H1 (cell line): ENCODE data around the gene SH3PXD2A. TPM values are rescaled to one million over a fixed set of nuclear protein-coding genes. Genes with fewer than 3 reads are reported as not detected.
A peak's percentile ranks its signal among the peaks of the same experiment; 100 is the strongest.

Experiments used
- CTCF ChIA-PET: fragments of 300-600 bp; sonication (Branson Sonifier 250); formaldehyde crosslinking; loops from one replicate; lab custom pipeline; 2021; ENCODE audit not compliant: partially characterized antibody; lab: Charles Lee
- POLR2A ChIA-PET: fragments of 300-600 bp; sonication (Branson Sonifier 250); formaldehyde crosslinking; loops from one replicate; lab custom pipeline; 2021; ENCODE audit warnings: inconsistent platforms; ENCODE audit not compliant: partially characterized antibody; lab: Charles Lee
- DNase-seq, 2 experiments: peaks; one replicate each; pipeline versions ENCODE4 v3.0.0 to v3.0.0-alpha.2; 2010 to 2022; ENCODE audit warnings: low spot score in 2 of 2, low read depth in 1 of 2, mixed read lengths in 1 of 2
- FAIRE-seq: peaks from 2 replicates; lab custom pipeline; 2011; peaks lifted over from hg19 to GRCh38; lab: Jason Lieb, UNC
- H2AFZ ChIP-seq: 2 replicates; pipeline ENCODE4 v1.8.1; 2012; ENCODE audit warnings: low read length, inconsistent platforms
- H2AK5ac ChIP-seq: 2 replicates; pipeline ENCODE4 v1.6.1; 2013; ENCODE audit warnings: low read depth, low read length
- H2BK120ac ChIP-seq: replicated peaks from 2 replicates; pipeline ENCODE3; 2013; ENCODE audit warnings: low read depth, low read length, inconsistent platforms
- H2BK12ac ChIP-seq: 2 replicates; pipeline ENCODE4 v1.6.1; 2013; ENCODE audit warnings: low read depth, low read length
- H2BK15ac ChIP-seq: 2 replicates; pipeline ENCODE4 v1.6.1; 2013; ENCODE audit warnings: low read length
- H2BK20ac ChIP-seq: 2 replicates; pipeline ENCODE4 v1.6.1; 2013; ENCODE audit warnings: low read length
- H2BK5ac ChIP-seq: 2 replicates; pipeline ENCODE4 v1.6.1; 2013; ENCODE audit warnings: low read depth, low read length
- H3K14ac ChIP-seq: 2 replicates; pipeline ENCODE4 v1.6.1; 2013; ENCODE audit warnings: inconsistent platforms; ENCODE audit not compliant: insufficient read length
- H3K18ac ChIP-seq: 2 replicates; pipeline ENCODE4 v1.6.1; 2013; ENCODE audit warnings: low read length; ENCODE audit errors: extremely low read depth
- H3K23ac ChIP-seq: 2 replicates; pipeline ENCODE4 v1.6.1; 2013; ENCODE audit warnings: inconsistent platforms; ENCODE audit not compliant: insufficient read length
- H3K23me2 ChIP-seq: 2 replicates; pipeline ENCODE4 v1.6.1; 2013; ENCODE audit warnings: low read depth, low read length
- H3K27ac ChIP-seq: 2 replicates; pipeline ENCODE4 v1.6.1; 2011; ENCODE audit warnings: low read depth, low read length, inconsistent platforms
- H3K27me3 ChIP-seq, 4 experiments: replicated peaks in 1 of 4; 1 replicate in 1 of 4; 2 replicates in 3 of 4; pipeline versions ENCODE4 v1.6.1 to v1.8.1; 2011 to 2013; ENCODE audit warnings: low read length in 3 of 4, mild to moderate bottlenecking in 3 of 4, inconsistent platforms in 2 of 4, mixed read lengths in 2 of 4, moderate library complexity in 1 of 4; ENCODE audit not compliant: control insufficient read depth in 3 of 4, insufficient read depth in 3 of 4; ENCODE audit errors: extremely low read depth in 1 of 4
- H3K36me3 ChIP-seq, 4 experiments: 2 replicates each; pipeline versions ENCODE4 v1.6.1 to v1.8.1; 2011 to 2013; ENCODE audit warnings: mild to moderate bottlenecking in 4 of 4, low read length in 3 of 4, moderate library complexity in 2 of 4, control low read depth in 1 of 4, inconsistent platforms in 1 of 4; ENCODE audit not compliant: insufficient read depth in 4 of 4, control insufficient read depth in 2 of 4
- H3K4ac ChIP-seq: replicated peaks from 2 replicates; pipeline ENCODE3; 2013; ENCODE audit warnings: low read length, low read depth, mixed read lengths, inconsistent platforms; ENCODE audit not compliant: insufficient read length
- H3K4me1 ChIP-seq, 4 experiments: replicated peaks in 1 of 4; 1 replicate in 1 of 4; 2 replicates in 3 of 4; pipeline versions ENCODE4 v1.6.1 to v1.8.1; 2011 to 2013; ENCODE audit warnings: low read length in 3 of 4, inconsistent platforms in 2 of 4, mixed read lengths in 1 of 4; ENCODE audit not compliant: insufficient read depth in 4 of 4, control insufficient read depth in 3 of 4
- H3K4me2 ChIP-seq, 2 experiments: 2 replicates each; pipeline versions ENCODE4 v1.6.1 to v1.8.1; 2011 to 2013; ENCODE audit warnings: low read depth in 2 of 2, low read length in 2 of 2, control low read depth in 1 of 2, inconsistent platforms in 1 of 2, mild to moderate bottlenecking in 1 of 2; ENCODE audit not compliant: insufficient read depth in 1 of 2
- H3K4me3 ChIP-seq, 4 experiments: fragments of 200-600, 300-600 bp in 1 of 4; sonication (generic), shearing (Covaris generic), sonication (Bioruptor Twin) in 1 of 4; 2 replicates each; pipeline versions ENCODE4 v1.5.1 to v1.8.1; 2011 to 2016; ENCODE audit warnings: low read length in 4 of 4, low read depth in 3 of 4, control low read depth in 2 of 4, inconsistent platforms in 2 of 4, mild to moderate bottlenecking in 2 of 4, mixed read lengths in 1 of 4, moderate library complexity in 1 of 4; ENCODE audit not compliant: insufficient read depth in 2 of 4; ENCODE audit errors: extremely low read depth in 1 of 4
- H3K56ac ChIP-seq: replicated peaks from 2 replicates; pipeline ENCODE3; 2013; ENCODE audit warnings: low read depth, mild to moderate bottlenecking, mixed read lengths, low read length, inconsistent platforms; ENCODE audit not compliant: insufficient read length
- H3K79me1 ChIP-seq: 2 replicates; pipeline ENCODE4 v1.6.1; 2013; ENCODE audit warnings: low read depth, low read length, control low read depth
- H3K79me2 ChIP-seq, 2 experiments: 2 replicates each; pipeline versions ENCODE4 v1.6.1 to v1.8.1; 2012 to 2013; ENCODE audit warnings: low read length in 2 of 2, mild to moderate bottlenecking in 2 of 2, inconsistent platforms in 1 of 2; ENCODE audit not compliant: insufficient read depth in 2 of 2, control insufficient read depth in 1 of 2
- H3K9ac ChIP-seq, 4 experiments: replicated peaks in 1 of 4; 1 replicate in 1 of 4; 2 replicates in 3 of 4; pipeline versions ENCODE4 v1.6.1 to v1.8.1; 2011 to 2013; ENCODE audit warnings: low read depth in 3 of 4, low read length in 3 of 4, control low read depth in 2 of 4, mild to moderate bottlenecking in 2 of 4, moderate library complexity in 2 of 4, inconsistent platforms in 1 of 4; ENCODE audit errors: extremely low read depth in 1 of 4
- H3K9me3 ChIP-seq, 2 experiments: 2 replicates each; pipeline versions ENCODE4 v1.6.1 to v1.8.1; 2012 to 2013; ENCODE audit warnings: mild to moderate bottlenecking in 2 of 2, moderate library complexity in 2 of 2, control low read depth in 1 of 2, inconsistent platforms in 1 of 2, low read depth in 1 of 2, low read length in 1 of 2, mixed read lengths in 1 of 2; ENCODE audit not compliant: insufficient read depth in 2 of 2
- H4K20me1 ChIP-seq, 2 experiments: replicated peaks in 1 of 2; 2 replicates each; pipeline versions ENCODE3 to v1.8.1; 2011 to 2013; ENCODE audit warnings: inconsistent platforms in 2 of 2, low read length in 2 of 2, mild to moderate bottlenecking in 1 of 2; ENCODE audit not compliant: insufficient read depth in 2 of 2, control insufficient read depth in 1 of 2
- H4K5ac ChIP-seq: 2 replicates; pipeline ENCODE4 v1.6.1; 2013; ENCODE audit warnings: low read length, low read depth, mixed read lengths, inconsistent platforms; ENCODE audit not compliant: insufficient read length
- H4K8ac ChIP-seq: 2 replicates; pipeline ENCODE4 v1.8.0; 2013; ENCODE audit warnings: mild to moderate bottlenecking, moderate library complexity, low read length, inconsistent platforms; ENCODE audit not compliant: insufficient read depth; ENCODE audit errors: extremely low read depth
- H4K91ac ChIP-seq: replicated peaks from 2 replicates; pipeline ENCODE3; 2013; ENCODE audit warnings: low read length, mixed read lengths, inconsistent platforms; ENCODE audit not compliant: insufficient read length
- ASH2L ChIP-seq: fragments of 200-600, 300-600 bp; sonication (generic); IDR thresholded peaks from one replicate; pipeline ENCODE4 v1.7.1; 2017; ENCODE audit warnings: low read length
- EZH2 ChIP-seq: fragments of 200-600 bp; sonication (generic); IDR thresholded peaks from 2 replicates; pipeline ENCODE4 v1.7.1; 2012; ENCODE audit warnings: low read depth, mild to moderate bottlenecking, moderate library complexity, low read length, inconsistent platforms; ENCODE audit not compliant: severe bottlenecking
- FOSL1 ChIP-seq: IDR thresholded peaks from 2 replicates; pipeline ENCODE4 v1.6.1; 2011; ENCODE audit warnings: mild to moderate bottlenecking, low read depth, low read length, moderate library complexity; ENCODE audit not compliant: insufficient read depth
- JUND ChIP-seq: IDR thresholded peaks from 2 replicates; pipeline ENCODE4 v1.6.1; 2011; ENCODE audit warnings: mild to moderate bottlenecking, improper control_type of control experiment, low read length
- KDM4A ChIP-seq: IDR thresholded peaks from one replicate; pipeline ENCODE4 v1.7.1; 2012; ENCODE audit warnings: low read depth, mild to moderate bottlenecking, moderate library complexity, low read length, inconsistent platforms; ENCODE audit not compliant: severe bottlenecking
- NRF1 ChIP-seq: IDR thresholded peaks from 2 replicates; pipeline ENCODE4 v1.6.1; 2011; ENCODE audit warnings: mild to moderate bottlenecking, low read depth, low read length, improper control_type of control experiment
- POLR2A ChIP-seq, 2 experiments: IDR thresholded peaks; 1 replicate in 1 of 2; 2 replicates in 1 of 2; pipeline ENCODE4 v1.6.1; 2011; ENCODE audit warnings: low read depth in 2 of 2, low read length in 2 of 2, mild to moderate bottlenecking in 2 of 2; ENCODE audit errors: control extremely low read depth in 1 of 2
- RAD21 ChIP-seq, 2 experiments: IDR thresholded peaks in 1 of 2; conservative IDR thresholded peaks in 1 of 2; 2 replicates each; pipeline ENCODE4 v1.6.1; 2011; ENCODE audit warnings: low read depth in 2 of 2, low read length in 2 of 2, improper control_type of control experiment in 1 of 2, inconsistent platforms in 1 of 2, mild to moderate bottlenecking in 1 of 2, moderate library complexity in 1 of 2
- RXRA ChIP-seq: IDR thresholded peaks from 2 replicates; pipeline ENCODE4 v1.6.1; 2011; ENCODE audit warnings: low read depth, mild to moderate bottlenecking, low read length, moderate library complexity; ENCODE audit not compliant: insufficient read depth
- WGBS, 2 experiments: shearing (Covaris generic) in 1 of 2; methylation state at CpG; one replicate each; pipeline versions ENCODE4 v1.1.6 to v1.1.7; 2013 to 2015; ENCODE audit warnings: low lambda C conversion rate in 2 of 2, mixed read lengths in 2 of 2, inconsistent platforms in 1 of 2, low coverage in 1 of 2, missing lambda C conversion rate in 1 of 2; ENCODE audit not compliant: insufficient replicate concordance in 2 of 2, insufficient coverage in 1 of 2, insufficient read length in 1 of 2; ENCODE audit errors: extremely low coverage in 1 of 2, missing lambda C conversion rate in 1 of 2; 5-methylcytosine and 5-hydroxymethylcytosine counted together
- polyA plus RNA-seq, 7 experiments: library from polyadenylated mRNA; depleted of rRNA in 3 of 7; stranded (reverse) in 5 of 7; unstranded in 2 of 7; fragments of >200 nt in 5 of 7; fragments of 200-250 nt in 2 of 7; gene quantifications; 1 replicate in 5 of 7; 2 replicates in 1 of 7; 4 replicates in 1 of 7; pipeline versions ENCODE4 v1.2.1 to v1.2.3, GENCODE V29; 2011 to 2013; ENCODE audit warnings: missing spikeins in 2 of 7, mixed read lengths in 2 of 7
- total RNA-seq: library from RNA; stranded (reverse); fragmentation: NEBNext Ultra II Directional; extraction: Animal tissue kit (Norgen Biotek cat#: 25700); gene quantifications from 2 replicates; pipeline ENCODE4 v1.2.1, GENCODE V29; 2021
- TF ChIP-seq, protein P1 (sequence below): IDR thresholded peaks from 2 replicates; pipeline ENCODE4 v1.6.1; 2011; ENCODE audit warnings: low read depth, mild to moderate bottlenecking, low read length; ENCODE audit not compliant: insufficient read depth

The SH3PXD2A gene
- total and polyA plus RNA-seq, 2 of the 8 experiments (the other 6 are each of a cell fraction or from before 2014, with no cell fraction given): 5.4 to 16.3 TPM

- Histone ChIP-seq H3K23ac (no peak overlapping the region), H3K36me3 (no peaks in the 10 kb centered on the region), H3K4me1 (peaks cover 5 to 12% (median 6%) of the 10 kb centered on the region in 4 experiments), H4K20me1 (no peaks in the 10 kb centered on the region), H3K27me3 (peaks cover 4 to 38% (median 31%) of the 10 kb centered on the region in 4 experiments; a peak in 6 of 7 replicates), H3K9me3 (no peaks in the 10 kb centered on the region), H2AK5ac (no peak overlapping the region), H3K56ac (no peak overlapping the region), H3K4me3 (peak overlapping the region; percentile 69 to 91 (median 76)), H3K23me2 (peaks cover 15% of the 10 kb centered on the region), H2BK20ac (no peak overlapping the region), H3K79me2 (no peaks in the 10 kb centered on the region), H3K18ac (peak overlapping the region; percentile 75; the same call in 1 of the 2 replicates), H2AFZ (peak overlapping the region; percentile 99), H3K27ac (no peak overlapping the region), H4K5ac (no peak overlapping the region), H3K14ac (no peak overlapping the region), H3K4me2 (peak overlapping the region; percentile 77 to 89), H2BK15ac (peak overlapping the region; percentile 37; the same call in 1 of the 2 replicates), H2BK120ac (no peak overlapping the region), H4K91ac (no peak overlapping the region), H2BK5ac (no peak overlapping the region), H4K8ac (no peak overlapping the region), H3K4ac (no peak overlapping the region), H3K9ac (no peak overlapping the region; a peak in 1 of 7 replicates), H3K79me1 (no peaks in the 10 kb centered on the region), H2BK12ac (no peak overlapping the region)
- CTCF ChIA-PET: interaction anchor here (0.7 to 9.8 kb wide), 31 partner anchors 8 to 291 kb away, joined by 3 to 199 read pairs (median 5); no protein-coding TSS in a partner anchor
- 13% methylated on average over 23 of the region's 34 CpGs; no CpG with 5 or more reads in 1 of the 2 experiments for WGBS, 2 experiments
- no peak for FAIRE-seq
- peak in 1 of 2 experiments; percentile 69 for DNase-seq
- POLR2A ChIA-PET: interaction anchor here (0.6 to 1.6 kb wide), 6 partner anchors 8 to 115 kb away, joined by 3 to 5 read pairs (median 4); no protein-coding TSS in a partner anchor
- peak; percentile 45 for TF ChIP-seq ASH2L
- TF ChIP-seq, protein P1, sequence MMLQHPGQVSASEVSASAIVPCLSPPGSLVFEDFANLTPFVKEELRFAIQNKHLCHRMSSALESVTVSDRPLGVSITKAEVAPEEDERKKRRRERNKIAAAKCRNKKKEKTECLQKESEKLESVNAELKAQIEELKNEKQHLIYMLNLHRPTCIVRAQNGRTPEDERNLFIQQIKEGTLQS: no peak
- TF ChIP-seq FOSL1: no peak
- no peak for TF ChIP-seq EZH2
- TF ChIP-seq NRF1: no peak
- peak; percentile 5 for TF ChIP-seq KDM4A
- TF ChIP-seq JUND: no peak
- TF ChIP-seq POLR2A (IDR thresholded peaks at IDR 0.05; ENCODE audit: control extremely low read depth in 1 of 2, low read depth in 2 of 2, low read length in 2 of 2): no peak
- TF ChIP-seq RXRA: no peak
- peak in 1 of 2 experiments; percentile 1; a peak in 2 of 4 replicates for TF ChIP-seq RAD21 (IDR thresholded peaks at IDR 0.05 in 1 of 2, conservative IDR thresholded peaks at IDR 0.05 in 1 of 2; ENCODE audit: low read depth in 2 of 2, low read length in 2 of 2)
Observed at GRCh38 chr10:103855852-103856796, 748 bp upstream of the SH3PXD2A start.
